G401 (cell line): Measurements from ENCODE around the gene SPATS2. TPM values are rescaled to one million over a fixed set of nuclear protein-coding genes. Genes with fewer than 3 reads are reported as not detected.
"Not testable (repeated sequence)": the region's sequence is repeated elsewhere in the genome, so short reads cannot be mapped to it uniquely, and the experiment has no call there.

ENCODE experiments used
- DNase-seq: peaks from one replicate; pipeline ENCODE4 v3.0.0-alpha.2; 2015; ENCODE audit warnings: low spot score
- in situ Hi-C: cut with HindIII; loops from 2 replicates; pipeline ENCODE4 v1.10.0; 2016; ENCODE audit warnings: low sequenced_read_pairs, mixed read lengths
- total RNA-seq: library from RNA; depleted of rRNA; stranded (reverse); fragments of >200 nt; shearing (Covaris generic); gene quantifications from 2 replicates; pipeline ENCODE4 v1.2.3, GENCODE V29; 2014; rRNA removed

The SPATS2 gene
- total RNA-seq: 65.1 and 67.0 TPM in 2 replicates

DNA sequence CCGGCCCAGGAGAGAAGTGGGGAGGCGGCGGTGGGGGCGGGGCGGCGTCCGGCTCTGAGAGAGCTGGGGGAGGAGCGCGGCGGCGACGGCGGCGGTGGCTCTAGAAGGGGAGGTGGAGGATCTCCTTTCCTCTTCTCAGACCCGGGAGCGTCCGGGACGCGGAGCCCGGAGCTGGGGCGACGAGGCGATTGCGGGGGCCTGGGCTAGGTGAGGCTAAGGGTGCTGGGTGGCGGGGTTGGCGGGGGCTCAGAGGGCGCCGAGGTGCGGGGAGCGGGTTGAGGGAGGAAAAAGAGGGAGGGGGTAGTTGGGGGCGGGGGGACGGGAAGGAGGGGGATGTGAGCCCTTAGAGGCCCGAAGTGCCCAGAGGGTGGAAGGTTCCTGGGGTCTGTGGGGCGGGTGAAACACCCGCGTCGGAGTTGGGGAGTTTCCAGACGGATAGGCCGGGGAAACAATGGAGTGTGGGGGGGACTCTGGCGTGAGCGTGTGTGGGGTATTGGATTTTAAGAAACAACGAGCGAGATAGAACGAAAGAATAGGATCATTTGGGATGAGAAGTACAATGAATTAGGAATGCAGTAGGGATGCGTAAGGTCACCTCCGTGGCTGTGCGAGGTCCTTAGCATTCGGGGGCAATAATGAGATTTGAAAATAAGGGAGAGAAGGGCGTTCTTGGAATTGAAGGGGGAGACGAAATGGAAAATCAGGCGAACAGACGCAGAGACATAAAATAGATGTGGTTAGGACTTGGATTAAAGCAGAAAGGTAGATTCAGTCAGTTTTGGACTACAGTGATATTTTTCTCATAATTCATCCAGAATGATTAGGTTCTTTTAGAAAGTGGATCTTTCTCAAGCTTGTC is at the start of gene SPATS2:
TSS of gene SPATS2 (plus strand) at position 82 of the 859 bp plus-strand sequence. CDS start 93,551 bp downstream, outside the sequence.
- peak; percentile 59 for DNase-seq
- in situ Hi-C loops: loop anchor here (25.0 kb wide), 1 partner anchor 145 kb away; no protein-coding TSS in a partner anchor

DNA sequence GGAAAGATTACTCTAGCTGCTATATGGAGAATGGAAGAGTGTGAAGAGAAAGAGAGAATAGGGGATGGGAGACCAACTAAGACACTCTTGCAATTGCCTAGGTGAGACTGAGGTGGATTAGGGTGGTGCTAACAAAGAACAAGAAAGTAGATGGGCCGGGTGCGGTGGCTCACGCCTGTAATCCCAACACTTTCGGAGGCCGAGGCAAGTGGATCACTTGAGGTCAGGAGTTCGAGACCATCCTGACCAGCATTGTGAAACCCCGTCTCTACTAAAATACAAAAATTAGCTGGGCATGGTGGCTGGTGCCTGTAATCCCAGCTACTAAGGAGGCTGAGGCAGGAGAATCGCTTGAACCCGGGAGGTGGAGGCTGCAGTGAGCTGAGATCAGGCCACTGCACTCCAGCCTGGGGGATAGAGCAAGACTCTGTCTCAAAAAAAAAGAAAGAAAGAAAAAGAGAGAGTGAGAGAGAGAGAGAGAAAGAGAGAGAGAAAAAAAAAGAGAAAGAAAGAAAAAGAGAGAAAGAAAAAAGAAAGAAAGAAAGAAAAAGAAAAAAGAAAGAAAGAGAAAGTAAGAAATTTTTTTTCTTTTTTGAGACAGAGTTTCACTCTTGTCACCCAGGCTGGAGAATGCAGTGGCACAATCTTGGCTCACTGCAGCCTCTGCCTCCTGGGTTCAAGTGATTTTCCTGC is 46.7 kb upstream of the SPATS2 start:
- in situ Hi-C loops: not testable (repeated sequence)

DNA sequence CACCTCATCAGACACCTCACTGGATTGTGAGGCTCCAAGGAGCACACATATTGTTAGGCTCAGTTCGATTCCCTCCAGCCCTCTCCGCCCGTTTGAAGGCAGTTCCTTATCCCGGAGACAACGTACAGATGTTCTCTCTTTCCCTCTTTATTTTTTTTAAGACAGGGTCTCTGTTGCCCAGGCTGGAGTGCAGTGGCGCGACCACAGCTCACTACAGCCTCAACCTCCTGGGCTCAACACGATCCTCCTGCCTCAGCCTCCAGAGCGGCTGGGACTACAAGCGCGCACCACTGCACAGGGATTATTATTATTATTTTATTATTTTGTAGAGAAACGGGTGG is 44.9 kb upstream of the SPATS2 start:
- DNase-seq: no peak
- in situ Hi-C loops: no loop called here

More for the DNA sequence above, 46.7 kb upstream of the SPATS2 start:
- DNase-seq: not testable (repeated sequence)

DNA sequence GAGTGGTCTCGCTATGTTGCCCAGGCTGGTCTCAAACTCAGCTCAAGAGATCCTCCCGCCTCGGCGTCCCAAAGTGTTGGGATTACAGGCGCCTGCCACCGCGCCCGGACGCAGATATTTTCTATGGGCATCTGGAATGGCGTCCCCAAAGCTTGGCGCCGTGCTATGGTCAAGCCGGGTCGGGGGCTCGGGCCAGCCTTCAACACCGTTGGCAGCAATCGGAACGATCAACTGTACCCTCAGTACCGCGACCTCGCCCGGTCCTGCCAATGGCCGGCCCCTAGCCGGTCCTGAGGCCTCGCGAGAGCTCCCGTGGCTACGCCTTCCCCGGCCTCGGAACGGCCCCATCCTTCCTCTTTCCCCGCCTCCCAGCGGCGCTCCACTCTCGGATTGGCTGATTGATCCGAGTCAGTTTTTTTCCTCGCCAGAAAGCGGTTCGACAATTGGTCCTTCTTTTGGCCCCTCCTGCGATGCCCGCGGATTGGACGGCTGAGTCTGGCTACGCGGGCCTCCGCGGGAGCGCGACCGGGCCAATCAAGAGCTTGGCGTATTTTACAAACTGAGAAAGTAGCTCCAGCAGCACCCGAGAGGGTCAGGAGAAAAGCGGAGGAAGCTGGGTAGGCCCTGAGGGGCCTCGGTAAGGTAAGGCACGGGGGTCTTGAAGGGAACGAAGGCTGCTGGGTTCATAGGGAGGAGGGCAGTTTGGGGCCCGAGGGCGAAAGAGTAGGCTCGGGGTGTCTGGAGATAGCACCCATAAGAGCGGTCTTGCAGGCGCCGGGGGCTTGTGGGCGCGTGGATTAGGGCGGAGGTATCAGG is 44.3 kb upstream of the SPATS2 start, which contains the start of gene TROAP:
TSS of gene TROAP (plus strand) at position 548 of the 816 bp plus-strand sequence. CDS start 354 bp downstream, outside the sequence.
- in situ Hi-C loops: no loop called here
- DNase-seq: peak; percentile 99

DNA sequence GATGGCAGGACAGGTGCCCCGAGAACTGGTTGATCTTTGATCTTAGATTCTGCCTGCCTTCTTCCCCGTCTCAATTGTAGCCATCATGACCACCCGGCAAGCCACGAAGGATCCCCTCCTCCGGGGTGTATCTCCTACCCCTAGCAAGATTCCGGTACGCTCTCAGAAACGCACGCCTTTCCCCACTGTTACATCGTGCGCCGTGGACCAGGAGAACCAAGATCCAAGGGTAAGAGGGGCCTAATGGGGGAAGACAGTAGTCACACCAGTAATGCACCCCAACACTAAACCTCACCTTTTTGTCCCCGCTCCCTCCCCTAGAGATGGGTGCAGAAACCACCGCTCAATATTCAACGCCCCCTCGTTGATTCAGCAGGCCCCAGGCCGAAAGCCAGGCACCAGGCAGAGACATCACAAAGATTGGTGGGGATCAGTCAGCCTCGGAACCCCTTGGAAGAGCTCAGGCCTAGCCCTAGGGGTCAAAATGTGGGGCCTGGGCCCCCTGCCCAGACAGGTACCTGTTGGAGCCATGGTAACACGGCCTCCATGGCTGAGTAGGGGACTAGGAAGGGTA is 43.7 kb upstream of the SPATS2 start:
- no peak for DNase-seq
- in situ Hi-C loops: no loop called here

DNA sequence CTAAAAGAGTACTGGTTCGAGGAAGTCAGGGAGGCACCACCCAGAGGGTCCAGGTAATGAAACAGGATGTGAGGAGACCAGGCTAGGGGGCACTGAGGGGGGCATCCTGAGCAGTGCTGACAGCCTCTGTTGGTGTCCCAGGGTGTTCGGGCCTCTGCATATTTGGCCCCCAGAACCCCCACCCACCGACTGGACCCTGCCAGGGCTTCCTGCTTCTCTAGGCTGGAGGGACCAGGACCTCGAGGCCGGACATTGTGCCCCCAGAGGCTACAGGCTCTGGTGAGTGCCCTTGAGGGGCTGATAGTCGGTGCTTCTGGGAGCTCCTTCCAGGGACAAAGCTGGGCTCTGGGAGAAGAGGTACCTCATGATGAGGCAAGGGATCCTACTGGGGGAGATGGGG is 41.7 kb upstream of the SPATS2 start:
- DNase-seq: no peak

DNA sequence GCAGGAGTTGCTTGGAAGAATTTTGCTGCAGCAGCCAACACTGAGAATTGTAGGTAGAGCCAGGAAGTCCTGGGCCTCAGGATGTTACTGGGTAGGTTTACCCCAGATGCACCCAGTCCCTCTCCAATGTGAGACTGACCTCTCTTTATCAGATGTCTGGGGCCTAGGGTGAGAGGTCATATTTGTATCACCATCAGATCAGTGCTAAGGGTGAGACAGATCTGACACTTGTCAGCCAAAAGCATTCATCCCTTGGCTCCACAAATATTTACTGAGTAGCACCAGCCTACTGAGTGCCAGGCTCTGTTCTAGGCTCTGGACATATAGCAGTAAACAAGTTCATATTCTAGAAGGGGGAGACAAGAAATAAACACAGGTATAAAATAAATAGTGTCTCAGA is 39.9 kb upstream of the SPATS2 start:
- in situ Hi-C loops: no loop called here
- DNase-seq: no peak

More for the DNA sequence above, 41.7 kb upstream of the SPATS2 start:
- in situ Hi-C loops: no loop called here

DNA sequence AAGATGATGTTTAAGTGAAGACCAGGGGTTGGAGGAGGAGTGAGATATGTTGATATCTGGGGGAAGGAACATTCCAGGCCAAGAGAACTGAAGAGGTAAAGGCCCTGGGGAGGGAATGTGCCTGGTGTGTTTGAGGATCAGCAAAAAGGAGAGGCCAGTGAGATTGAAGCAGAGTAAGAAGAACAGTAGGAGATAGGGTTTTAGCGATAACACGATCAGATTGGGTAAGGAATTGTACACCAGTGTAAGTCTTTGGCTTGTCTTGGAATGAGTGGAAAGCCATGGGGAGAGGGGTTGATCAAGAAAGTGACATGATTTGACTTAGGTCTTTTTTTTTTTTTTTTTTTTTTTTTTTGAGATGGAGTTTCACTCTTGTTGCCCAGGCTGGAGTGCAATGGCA is 39.4 kb upstream of the SPATS2 start:
- in situ Hi-C loops: no loop called here

DNA sequence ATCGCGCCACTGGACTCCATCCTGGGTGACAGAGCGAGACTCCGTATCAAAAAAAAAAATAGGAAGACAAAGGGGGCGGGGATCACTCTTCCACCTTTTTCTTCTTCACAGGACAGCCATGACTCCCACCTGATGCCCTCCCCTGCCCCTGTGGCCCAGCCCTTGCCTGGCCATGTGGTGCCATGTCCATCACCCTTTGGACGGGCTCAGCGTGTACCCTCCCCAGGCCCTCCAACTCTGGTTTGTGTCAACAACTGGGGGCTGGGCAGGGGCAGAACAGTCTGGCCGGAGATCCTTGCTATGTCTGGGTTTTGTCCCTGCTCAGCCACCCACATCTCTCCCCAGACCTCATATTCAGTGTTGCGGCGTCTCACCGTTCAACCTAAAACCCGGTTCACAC is 38.4 kb upstream of the SPATS2 start:
- no peak for DNase-seq
- in situ Hi-C loops: no loop called here

More for the DNA sequence above, 39.4 kb upstream of the SPATS2 start:
- no peak for DNase-seq

DNA sequence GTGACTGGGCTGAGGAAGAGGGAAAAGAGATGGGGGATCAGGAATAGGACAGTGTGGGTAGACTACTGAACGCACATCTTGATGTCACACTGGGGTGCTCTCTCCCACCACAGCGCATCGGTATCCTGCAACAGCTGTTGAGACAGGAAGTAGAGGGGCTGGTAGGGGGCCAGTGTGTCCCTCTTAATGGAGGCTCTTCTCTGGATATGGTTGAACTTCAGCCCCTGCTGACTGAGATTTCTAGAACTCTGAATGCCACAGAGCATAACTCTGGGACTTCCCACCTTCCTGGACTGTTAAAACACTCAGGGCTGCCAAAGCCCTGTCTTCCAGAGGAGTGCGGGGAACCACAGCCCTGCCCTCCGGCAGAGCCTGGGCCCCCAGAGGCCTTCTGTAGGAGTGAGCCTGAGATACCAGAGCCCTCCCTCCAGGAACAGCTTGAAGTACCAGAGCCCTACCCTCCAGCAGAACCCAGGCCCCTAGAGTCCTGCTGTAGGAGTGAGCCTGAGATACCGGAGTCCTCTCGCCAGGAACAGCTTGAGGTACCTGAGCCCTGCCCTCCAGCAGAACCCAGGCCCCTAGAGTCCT is 37.1 kb upstream of the SPATS2 start:
- DNase-seq: no peak

DNA sequence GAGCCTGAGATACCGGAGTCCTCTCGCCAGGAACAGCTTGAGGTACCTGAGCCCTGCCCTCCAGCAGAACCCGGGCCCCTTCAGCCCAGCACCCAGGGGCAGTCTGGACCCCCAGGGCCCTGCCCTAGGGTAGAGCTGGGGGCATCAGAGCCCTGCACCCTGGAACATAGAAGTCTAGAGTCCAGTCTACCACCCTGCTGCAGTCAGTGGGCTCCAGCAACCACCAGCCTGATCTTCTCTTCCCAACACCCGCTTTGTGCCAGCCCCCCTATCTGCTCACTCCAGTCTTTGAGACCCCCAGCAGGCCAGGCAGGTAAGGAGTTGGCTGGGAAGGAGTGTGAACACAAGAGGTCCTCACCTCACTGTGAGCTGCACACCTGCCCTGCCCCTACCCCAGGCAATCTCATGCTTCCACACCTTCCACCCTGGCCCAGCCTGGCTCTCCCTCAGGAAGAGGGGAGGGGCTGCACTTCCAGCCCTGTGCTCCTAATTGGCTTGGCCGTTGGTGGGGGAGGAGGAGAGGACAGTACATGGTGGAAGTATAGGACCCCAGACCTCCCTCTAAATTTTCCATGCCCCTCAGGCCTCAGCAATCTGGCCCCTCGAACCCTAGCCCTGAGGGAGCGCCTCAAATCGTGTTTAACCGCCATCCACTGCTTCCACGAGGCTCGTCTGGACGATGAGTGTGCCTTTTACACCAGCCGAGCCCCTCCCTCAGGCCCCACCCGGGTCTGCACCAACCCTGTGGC is 36.5 kb upstream of the SPATS2 start:
- in situ Hi-C loops: no loop called here

More for the DNA sequence above, 37.1 kb upstream of the SPATS2 start:
- in situ Hi-C loops: no loop called here

DNA sequence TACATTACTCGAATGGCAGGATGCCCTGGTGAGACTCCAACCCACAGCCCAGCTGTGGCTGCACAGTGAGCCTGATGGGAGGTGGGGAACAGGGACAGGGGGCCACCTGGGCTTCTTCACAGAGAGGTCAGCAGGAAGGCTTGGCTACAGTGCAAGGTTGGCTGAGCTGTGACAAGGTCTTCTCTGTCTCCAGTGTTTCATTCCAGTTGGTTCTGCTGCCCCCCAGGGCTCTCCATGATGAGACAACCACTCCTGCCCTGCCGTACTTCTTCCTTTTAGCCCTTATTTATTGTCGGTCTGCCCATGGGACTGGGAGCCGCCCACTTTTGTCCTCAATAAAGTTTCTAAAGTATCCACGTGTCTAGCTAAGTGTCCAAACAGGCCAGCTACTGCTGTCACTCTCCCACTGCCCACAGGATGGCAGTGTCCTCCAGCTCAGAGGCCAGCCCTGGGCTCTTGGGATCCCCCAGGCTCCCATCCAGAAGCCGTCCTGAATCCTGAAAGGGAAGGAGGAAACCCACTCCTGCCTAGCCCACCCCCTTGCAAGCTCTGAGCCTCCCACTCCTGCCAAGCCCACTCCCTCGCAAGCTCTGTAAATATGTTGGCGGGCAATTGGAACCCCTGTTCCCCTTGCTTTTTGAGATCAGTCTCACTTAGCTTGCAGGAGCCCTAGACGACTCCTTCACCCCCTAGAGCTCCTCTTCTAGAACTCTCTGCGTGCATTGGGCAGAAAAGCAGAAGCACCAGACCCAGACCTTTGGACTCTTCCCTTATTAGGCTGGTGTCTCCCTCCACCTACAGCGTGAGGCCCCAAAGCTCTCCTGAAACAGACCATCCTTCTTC is 35.7 kb upstream of the SPATS2 start:
- DNase-seq: peak; percentile 75
- in situ Hi-C loops: no loop called here

More for the DNA sequence above, 36.5 kb upstream of the SPATS2 start:
- DNase-seq: no peak

DNA sequence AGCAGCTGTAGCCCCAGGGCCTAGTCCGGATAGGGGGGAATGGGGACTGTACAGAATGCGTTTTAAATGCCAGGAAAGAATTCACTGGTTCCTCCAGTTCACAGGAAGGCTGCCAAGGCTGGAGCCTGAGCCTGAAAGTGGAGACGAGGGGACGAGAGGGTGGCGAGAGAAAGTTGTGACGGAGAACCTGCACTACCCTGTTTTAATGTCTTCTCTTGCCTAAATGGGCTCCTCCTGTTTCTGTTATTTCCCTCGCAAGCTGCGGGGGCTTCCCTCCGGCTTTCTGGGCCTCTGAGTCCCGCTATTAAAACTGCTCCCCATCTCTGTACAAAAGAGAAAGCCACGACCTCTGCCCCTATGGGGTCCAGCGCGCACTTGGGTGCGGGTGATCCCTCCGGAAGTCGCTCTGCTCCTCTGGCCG is 34.8 kb upstream of the SPATS2 start:
- no peak for DNase-seq
- in situ Hi-C loops: no loop called here

DNA sequence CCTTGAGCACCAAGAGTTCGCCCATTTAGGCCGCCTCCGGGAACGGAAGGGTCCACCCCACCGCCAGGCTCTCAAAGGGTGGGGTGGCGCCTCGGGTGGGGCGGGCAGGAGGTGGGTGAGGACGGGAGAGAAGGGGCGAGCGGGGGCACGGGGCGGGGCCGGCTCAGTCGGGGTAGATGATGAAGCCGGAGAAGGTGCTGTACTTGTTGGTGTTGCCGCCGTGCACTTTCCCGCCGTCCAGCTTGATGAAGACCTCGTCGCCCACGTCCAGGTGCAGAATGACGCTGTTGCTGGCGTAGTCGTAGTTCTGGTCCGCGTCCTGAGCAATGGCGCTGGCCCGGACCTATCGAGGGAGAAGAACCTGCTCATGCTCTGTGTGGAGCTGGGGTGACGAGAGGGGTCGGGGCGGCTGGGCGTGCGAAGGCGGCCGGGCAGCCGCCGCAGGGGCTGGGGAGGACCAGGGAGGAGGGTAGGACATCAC is 34.3 kb upstream of the SPATS2 start:
- in situ Hi-C loops: no loop called here
- DNase-seq: no peak

DNA sequence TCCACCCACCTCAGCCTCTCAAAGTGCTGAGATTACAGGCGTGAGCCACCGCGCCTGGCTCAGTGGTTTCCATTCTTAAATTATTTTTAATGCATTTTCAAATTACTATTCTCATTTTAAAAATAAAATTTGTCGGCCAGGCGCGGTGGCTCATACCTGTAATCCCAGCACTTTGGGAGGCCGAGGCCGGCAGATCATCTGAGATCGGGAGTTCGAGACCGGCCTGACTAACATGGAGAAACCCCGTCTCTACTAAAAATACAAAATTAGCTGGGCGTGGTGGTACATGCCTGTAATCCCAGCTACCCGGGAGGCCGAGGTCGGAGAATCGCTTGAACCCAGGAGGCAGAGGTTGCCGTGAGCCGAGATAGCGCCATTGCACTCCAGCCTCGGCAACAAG is 33.5 kb upstream of the SPATS2 start:
- in situ Hi-C loops, DNase-seq: not testable (repeated sequence)

DNA sequence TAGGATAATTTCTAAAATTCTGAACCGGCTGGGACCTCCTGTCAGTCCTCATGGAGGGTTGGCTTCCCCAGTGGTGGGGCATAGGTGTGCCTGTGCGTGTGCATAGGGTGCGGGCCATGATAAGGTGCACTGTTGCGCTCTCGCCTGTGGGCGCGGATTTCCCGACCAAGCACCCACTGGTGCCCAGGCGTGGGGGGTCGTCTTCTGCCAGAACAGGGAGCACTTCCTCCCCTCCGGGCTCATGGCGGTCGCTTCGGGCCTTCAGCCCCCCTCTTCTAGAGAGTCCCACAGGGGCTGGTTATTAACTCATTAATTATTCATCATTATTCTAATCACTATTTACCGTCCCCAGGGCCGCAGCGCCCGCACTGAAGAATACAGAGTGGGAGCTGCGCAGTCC is 33.0 kb upstream of the SPATS2 start:
- in situ Hi-C loops: no loop called here
- DNase-seq: no peak

DNA sequence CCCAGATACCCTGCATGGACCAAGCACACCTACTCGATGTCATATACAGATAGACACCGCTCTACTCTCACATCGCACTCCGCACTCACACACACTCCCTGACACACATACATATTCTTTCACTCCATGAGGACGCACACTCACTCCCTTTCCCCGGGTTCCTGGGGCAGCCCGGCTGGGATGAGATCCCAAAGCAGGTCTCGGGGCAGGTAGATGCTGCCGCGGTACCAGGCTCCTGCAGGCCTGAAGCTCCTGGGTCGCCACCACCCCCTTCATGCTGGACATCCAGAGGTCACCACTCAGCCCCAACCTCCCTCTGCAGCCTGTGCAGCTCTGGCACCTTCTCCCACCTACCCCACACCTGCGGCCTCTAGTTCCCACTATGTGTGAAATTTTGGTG is 32.6 kb upstream of the SPATS2 start:
- in situ Hi-C loops: no loop called here
- DNase-seq: no peak
